HG03520 (cell line): ENCODE data around the gene CNTNAP5.

ENCODE experiments used
- ATAC-seq: cut with Tn5 transposase; IDR thresholded peaks from one replicate; pipeline ENCODE4 v1.9.1; 2021; ENCODE audit warnings: mild to moderate bottlenecking, moderate library complexity; ENCODE audit not compliant: unreplicated experiment

The CNTNAP5 gene

GRCh38 chr2:124874219-124874618 is 849.1 kb downstream of the CNTNAP5 start:
- ATAC-seq = no peak

- no peak for ATAC-seq
Measured at GRCh38 chr2:124874676-124875075, 849.6 kb downstream of the CNTNAP5 start.

GRCh38 chr2:124875627-124876244 is 850.6 kb downstream of the CNTNAP5 start:
- peak; percentile 74 for ATAC-seq

GRCh38 chr2:124877141-124877577 is 852.1 kb downstream of the CNTNAP5 start:
- no peak for ATAC-seq

- ATAC-seq = no peak
Measured at GRCh38 chr2:124879640-124880039, 854.6 kb downstream of the CNTNAP5 start.

GRCh38 chr2:124880995-124881394 is 855.9 kb downstream of the CNTNAP5 start:
- no peak for ATAC-seq

- ATAC-seq = no peak
Measured at GRCh38 chr2:124882423-124882822, 857.3 kb downstream of the CNTNAP5 start.

- no peak for ATAC-seq
Measured at GRCh38 chr2:124883595-124883994, 858.5 kb downstream of the CNTNAP5 start.

- no peak for ATAC-seq
Measured at GRCh38 chr2:124884315-124884714, 859.2 kb downstream of the CNTNAP5 start.

- ATAC-seq = no peak
Measured at GRCh38 chr2:124886216-124886615, 861.1 kb downstream of the CNTNAP5 start.

- ATAC-seq = no peak
Measured at GRCh38 chr2:124887466-124887865, 862.4 kb downstream of the CNTNAP5 start.

GRCh38 chr2:124888431-124888830 is 863.3 kb downstream of the CNTNAP5 start:
- ATAC-seq = no peak

GRCh38 chr2:124894199-124894598 is 869.1 kb downstream of the CNTNAP5 start:
- ATAC-seq = no peak

- ATAC-seq = no peak
Measured at GRCh38 chr2:124898827-124899226, 873.7 kb downstream of the CNTNAP5 start.

- ATAC-seq = no peak
Measured at GRCh38 chr2:124908411-124908810, 883.3 kb downstream of the CNTNAP5 start.

GRCh38 chr2:124911560-124911959 is 886.5 kb downstream of the CNTNAP5 start:
- ATAC-seq = no peak

- no peak for ATAC-seq
Measured at GRCh38 chr2:124913868-124914267, 888.8 kb downstream of the CNTNAP5 start.

GRCh38 chr2:124915567-124915966 is 890.5 kb downstream of the CNTNAP5 start:
- ATAC-seq = no peak

GRCh38 chr2:124919296-124919695 is 894.2 kb downstream of the CNTNAP5 start:
- ATAC-seq = no peak

GRCh38 chr2:124920448-124920847 is 895.4 kb downstream of the CNTNAP5 start:
- ATAC-seq = no peak

GRCh38 chr2:124921191-124921590 is 896.1 kb downstream of the CNTNAP5 start:
- no peak for ATAC-seq

GRCh38 chr2:124923097-124923496 is 898.0 kb downstream of the CNTNAP5 start:
- ATAC-seq = no peak

- ATAC-seq = no peak
Measured at GRCh38 chr2:124933883-124934282, 908.8 kb downstream of the CNTNAP5 start.
